Measurements from ENCODE around the gene UBASH3B.
A peak's percentile ranks its signal among the peaks of the same experiment; 100 is the strongest.

GRCh38 chr11:122796128-122796717 is 140.7 kb downstream of the UBASH3B start:
- peak; percentile 79 to 92 (median 88) for TF ChIP-seq CTCF (IDR thresholded peaks at IDR 0.05)
- no peak for TF ChIP-seq POLR2A (IDR thresholded peaks at IDR 0.05)
